Panc1 (cell line): ENCODE measurements around the gene MOBP. TPM values are rescaled to one million over a fixed set of nuclear protein-coding genes. Genes with fewer than 3 reads are reported as not detected.

ENCODE experiments used
- ATAC-seq: fragments of 200-7000 bp; cut with Tn5 transposase; 2 replicates; pipeline ENCODE4 v1.9.1; 2020; ENCODE audit warnings: mild to moderate bottlenecking, moderate library complexity
- BruUV-seq: library from RNA; stranded (reverse); fragments of 400-500 nt; replicated peaks from 2 replicates; lab custom pipeline; 2021; lab: Mats Ljungman, UMichigan
- CTCF ChIA-PET: fragments of 300-600 bp; sonication (Branson Sonifier 250); formaldehyde crosslinking; loops from one replicate; lab custom pipeline; 2022; ENCODE audit warnings: antibody characterized with exemption; lab: Charles Lee
- POLR2A ChIA-PET: fragments of 300-600 bp; sonication (Branson Sonifier 250); formaldehyde crosslinking; loops from one replicate; lab custom pipeline; 2022; ENCODE audit warnings: antibody characterized with exemption; lab: Charles Lee
- DNase-seq: peaks from one replicate; pipeline ENCODE4 v3.0.0-alpha.2; 2010; ENCODE audit warnings: low read depth, low spot score
- H3K27ac ChIP-seq: 2 replicates; pipeline ENCODE4 v1.5.1; 2011; ENCODE audit warnings: mild to moderate bottlenecking, low read length, inconsistent platforms
- H3K27me3 ChIP-seq: fragments of 200-500 bp; sonication (Bioruptor generic); 2 replicates; pipeline ENCODE4 v1.6.0; 2014; ENCODE audit warnings: low read length, inconsistent platforms; ENCODE audit not compliant: control insufficient read depth, insufficient read depth
- H3K36me3 ChIP-seq: fragments of 200-500 bp; sonication (Bioruptor generic); 2 replicates; pipeline ENCODE4 v1.5.1; 2014; ENCODE audit warnings: inconsistent platforms, mild to moderate bottlenecking, low read length, moderate library complexity; ENCODE audit not compliant: control insufficient read depth, insufficient read depth
- H3K4me1 ChIP-seq: 2 replicates; pipeline ENCODE4 v1.5.1; 2011; ENCODE audit warnings: inconsistent platforms, mild to moderate bottlenecking, low read length, moderate library complexity; ENCODE audit not compliant: control insufficient read depth, insufficient read depth
- H3K4me3 ChIP-seq, 2 experiments: 2 replicates each; pipeline ENCODE4 v1.5.1; 2011 to 2012; ENCODE audit warnings: low read depth in 2 of 2, low read length in 2 of 2, mild to moderate bottlenecking in 2 of 2, inconsistent platforms in 1 of 2, moderate library complexity in 1 of 2
- H3K9me3 ChIP-seq: fragments of 200-500 bp; sonication (Bioruptor generic); 2 replicates; pipeline ENCODE4 v1.5.1; 2014; ENCODE audit warnings: low read depth, mild to moderate bottlenecking, inconsistent platforms, low read length, moderate library complexity; ENCODE audit not compliant: control insufficient read depth, insufficient read depth
- POLR2AphosphoS5 ChIP-seq: IDR thresholded peaks from 2 replicates; pipeline ENCODE4 v1.6.1; 2012; ENCODE audit warnings: mild to moderate bottlenecking, low read depth, low read length, moderate library complexity
- SIN3A ChIP-seq: IDR thresholded peaks from 2 replicates; pipeline ENCODE4 v1.6.1; 2012; ENCODE audit warnings: low read depth, mild to moderate bottlenecking, low read length, moderate library complexity, borderline replicate concordance; ENCODE audit not compliant: insufficient read depth
- TCF7L2 ChIP-seq: IDR thresholded peaks from 2 replicates; pipeline ENCODE4 v1.6.1; 2011; ENCODE audit warnings: mild to moderate bottlenecking, low read depth, low read length, inconsistent platforms
- in situ Hi-C: cut with HindIII; loops from 2 replicates; pipeline ENCODE4 v1.10.0; 2016; ENCODE audit warnings: low sequenced_read_pairs, low pct_unique_long_range_greater_than_20kb
- intact Hi-C: fragments of 100-400 bp; cut with micrococcal nuclease; formaldehyde crosslinking; loops from one replicate; pipeline ENCODE4 v1.10.0; 2022; ENCODE audit not compliant: unreplicated experiment
- total RNA-seq: library from RNA; stranded (reverse); gene quantifications from one replicate; pipeline ENCODE4 v1.2.1, GENCODE V29; 2021; ENCODE audit not compliant: unreplicated experiment
- TF ChIP-seq, protein P1 (sequence below): fragments of 450-650 bp; IDR thresholded peaks from 2 replicates; pipeline ENCODE4 v1.5.1; 2017; ENCODE audit warnings: mild to moderate bottlenecking
- TF ChIP-seq, protein P2 (sequence below), 2 experiments: IDR thresholded peaks; 2 replicates each; pipeline ENCODE4 v1.6.1; 2011 to 2012; ENCODE audit warnings: low read depth in 2 of 2, control low read depth in 1 of 2, low read length in 1 of 2, mild to moderate bottlenecking in 1 of 2, moderate library complexity in 1 of 2; ENCODE audit not compliant: insufficient read depth in 1 of 2

Gene MOBP
- total RNA-seq, 1 experiment from 2014 or later = not detected

DNA sequence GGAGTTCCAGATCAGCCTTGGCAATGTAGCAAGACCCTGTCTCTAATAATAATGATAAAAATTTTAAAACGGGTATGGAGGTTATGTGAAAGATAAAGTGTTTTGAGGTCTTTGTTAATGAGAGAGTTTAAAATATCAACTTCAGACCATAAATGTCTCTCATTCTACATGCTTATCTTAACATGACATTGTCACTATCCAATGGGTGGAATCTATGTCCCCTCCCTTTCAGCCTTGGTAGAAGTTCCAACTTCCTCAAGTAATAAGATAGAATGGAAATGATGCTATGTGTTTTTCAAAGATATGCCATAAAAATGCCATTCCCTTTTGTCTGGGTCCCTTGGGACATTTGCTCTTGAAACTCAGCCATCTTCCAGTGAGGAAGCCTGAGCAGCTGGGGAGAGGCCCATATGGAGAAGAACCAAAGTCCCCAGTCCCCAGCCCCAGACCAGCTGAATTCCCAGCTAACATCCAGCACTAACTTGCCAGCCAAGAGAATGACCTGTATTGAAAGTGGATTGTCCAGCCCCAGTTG, 44.0 kb upstream of the MOBP start:
- in situ Hi-C loops (no loop called here), intact Hi-C loops (no loop called here)
- no TSS peak for BruUV-seq
- ChIA-PET CTCF (no interaction called here), POLR2A (no interaction called here)
- no peak for DNase-seq
- no peaks in the 10 kb centered on the region for H3K36me3 ChIP-seq
- H3K9me3 ChIP-seq = no peaks in the 10 kb centered on the region
- no peaks in the 10 kb centered on the region for H3K4me1 ChIP-seq
- TF ChIP-seq POLR2AphosphoS5 (no peak), TCF7L2 (no peak), SIN3A (no peak)
- TF ChIP-seq, protein P1, sequence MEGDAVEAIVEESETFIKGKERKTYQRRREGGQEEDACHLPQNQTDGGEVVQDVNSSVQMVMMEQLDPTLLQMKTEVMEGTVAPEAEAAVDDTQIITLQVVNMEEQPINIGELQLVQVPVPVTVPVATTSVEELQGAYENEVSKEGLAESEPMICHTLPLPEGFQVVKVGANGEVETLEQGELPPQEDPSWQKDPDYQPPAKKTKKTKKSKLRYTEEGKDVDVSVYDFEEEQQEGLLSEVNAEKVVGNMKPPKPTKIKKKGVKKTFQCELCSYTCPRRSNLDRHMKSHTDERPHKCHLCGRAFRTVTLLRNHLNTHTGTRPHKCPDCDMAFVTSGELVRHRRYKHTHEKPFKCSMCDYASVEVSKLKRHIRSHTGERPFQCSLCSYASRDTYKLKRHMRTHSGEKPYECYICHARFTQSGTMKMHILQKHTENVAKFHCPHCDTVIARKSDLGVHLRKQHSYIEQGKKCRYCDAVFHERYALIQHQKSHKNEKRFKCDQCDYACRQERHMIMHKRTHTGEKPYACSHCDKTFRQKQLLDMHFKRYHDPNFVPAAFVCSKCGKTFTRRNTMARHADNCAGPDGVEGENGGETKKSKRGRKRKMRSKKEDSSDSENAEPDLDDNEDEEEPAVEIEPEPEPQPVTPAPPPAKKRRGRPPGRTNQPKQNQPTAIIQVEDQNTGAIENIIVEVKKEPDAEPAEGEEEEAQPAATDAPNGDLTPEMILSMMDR = no peak
- TF ChIP-seq, protein P2, sequence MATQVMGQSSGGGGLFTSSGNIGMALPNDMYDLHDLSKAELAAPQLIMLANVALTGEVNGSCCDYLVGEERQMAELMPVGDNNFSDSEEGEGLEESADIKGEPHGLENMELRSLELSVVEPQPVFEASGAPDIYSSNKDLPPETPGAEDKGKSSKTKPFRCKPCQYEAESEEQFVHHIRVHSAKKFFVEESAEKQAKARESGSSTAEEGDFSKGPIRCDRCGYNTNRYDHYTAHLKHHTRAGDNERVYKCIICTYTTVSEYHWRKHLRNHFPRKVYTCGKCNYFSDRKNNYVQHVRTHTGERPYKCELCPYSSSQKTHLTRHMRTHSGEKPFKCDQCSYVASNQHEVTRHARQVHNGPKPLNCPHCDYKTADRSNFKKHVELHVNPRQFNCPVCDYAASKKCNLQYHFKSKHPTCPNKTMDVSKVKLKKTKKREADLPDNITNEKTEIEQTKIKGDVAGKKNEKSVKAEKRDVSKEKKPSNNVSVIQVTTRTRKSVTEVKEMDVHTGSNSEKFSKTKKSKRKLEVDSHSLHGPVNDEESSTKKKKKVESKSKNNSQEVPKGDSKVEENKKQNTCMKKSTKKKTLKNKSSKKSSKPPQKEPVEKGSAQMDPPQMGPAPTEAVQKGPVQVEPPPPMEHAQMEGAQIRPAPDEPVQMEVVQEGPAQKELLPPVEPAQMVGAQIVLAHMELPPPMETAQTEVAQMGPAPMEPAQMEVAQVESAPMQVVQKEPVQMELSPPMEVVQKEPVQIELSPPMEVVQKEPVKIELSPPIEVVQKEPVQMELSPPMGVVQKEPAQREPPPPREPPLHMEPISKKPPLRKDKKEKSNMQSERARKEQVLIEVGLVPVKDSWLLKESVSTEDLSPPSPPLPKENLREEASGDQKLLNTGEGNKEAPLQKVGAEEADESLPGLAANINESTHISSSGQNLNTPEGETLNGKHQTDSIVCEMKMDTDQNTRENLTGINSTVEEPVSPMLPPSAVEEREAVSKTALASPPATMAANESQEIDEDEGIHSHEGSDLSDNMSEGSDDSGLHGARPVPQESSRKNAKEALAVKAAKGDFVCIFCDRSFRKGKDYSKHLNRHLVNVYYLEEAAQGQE (IDR thresholded peaks at IDR 0.05; ENCODE audit: insufficient read depth in 1 of 2, low read depth in 2 of 2, low read length in 1 of 2) = no peak
- H3K27me3 ChIP-seq = no peaks in the 10 kb centered on the region
- no peak overlapping the region for H3K27ac ChIP-seq
- no peak for ATAC-seq
- H3K4me3 ChIP-seq = no peak overlapping the region

DNA sequence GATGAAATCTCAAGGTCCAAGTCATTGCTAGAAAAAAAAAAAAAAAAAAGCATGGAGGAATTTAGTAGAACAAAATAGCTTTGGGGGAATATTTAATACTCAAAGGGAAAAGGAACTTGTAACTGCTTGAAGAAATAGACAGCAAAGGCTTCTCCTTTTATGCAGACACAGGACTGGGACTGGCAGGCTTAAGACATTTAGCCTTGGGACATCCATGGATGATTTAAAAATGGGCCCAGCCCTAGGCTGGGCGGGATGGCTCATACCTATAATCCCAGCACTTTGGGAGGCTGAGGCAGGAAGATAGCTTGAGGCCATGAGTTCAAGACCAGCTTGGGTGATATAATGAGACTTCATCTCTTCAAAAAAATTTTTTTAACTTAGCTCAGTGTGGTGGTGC, 41.2 kb upstream of the MOBP start:
- CTCF ChIA-PET = no interaction called here
- ATAC-seq = no peak
- in situ Hi-C loops = no loop called here
- POLR2A ChIA-PET = no interaction called here
- TF ChIP-seq, protein P2 (IDR thresholded peaks at IDR 0.05; ENCODE audit: insufficient read depth in 1 of 2, low read depth in 2 of 2, low read length in 1 of 2) = no peak
- no peak for TF ChIP-seq POLR2AphosphoS5
- TF ChIP-seq, protein P1 = no peak
- no peak for TF ChIP-seq SIN3A
- no peak for TF ChIP-seq TCF7L2
- Histone ChIP-seq H3K4me1 (no peaks in the 10 kb centered on the region), H3K9me3 (no peaks in the 10 kb centered on the region), H3K4me3 (no peak overlapping the region), H3K36me3 (no peaks in the 10 kb centered on the region), H3K27ac (no peak overlapping the region), H3K27me3 (no peaks in the 10 kb centered on the region)
- intact Hi-C loops = no loop called here
- BruUV-seq = no TSS peak
- no peak for DNase-seq
